ENCODE measurements around the gene EDEM1.

DNA sequence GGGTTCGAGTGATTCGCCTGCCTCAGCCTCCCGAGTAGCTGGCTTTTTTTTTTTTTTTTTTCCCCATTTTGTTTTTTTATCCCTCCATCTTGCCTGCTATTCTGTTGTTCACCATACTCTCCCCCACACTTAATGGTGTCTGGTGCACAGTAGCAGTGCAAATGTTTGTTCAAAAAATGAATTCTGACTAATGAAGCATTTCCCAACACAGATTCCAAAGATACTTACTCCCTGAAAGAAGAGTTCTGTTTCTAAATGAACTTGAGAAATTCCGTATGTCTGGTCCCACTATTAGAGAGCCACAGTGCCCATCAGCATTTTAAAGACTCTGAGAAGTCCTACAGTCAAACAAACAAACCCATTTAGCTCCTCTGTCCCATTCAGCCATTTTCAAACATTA is 9.5 kb downstream of the EDEM1 start:
- TF ChIP-seq CTCF (IDR thresholded peaks at IDR 0.05) (no peak), POLR2A (IDR thresholded peaks at IDR 0.05) (no peak)

Measured in tibial nerve (tissue), 3 donors.